22Rv1 (cell line): ENCODE data around the gene CAPN11.

Experiments used
- CTCF ChIP-seq: fragments of 450-650 bp; IDR thresholded peaks from 2 replicates; pipeline ENCODE4 v1.5.1; 2017; ENCODE audit warnings: mild to moderate bottlenecking
- ZFX ChIP-seq: fragments of 450-650 bp; IDR thresholded peaks from 2 replicates; pipeline ENCODE4 v1.6.1; 2017; ENCODE audit warnings: antibody characterized with exemption, borderline replicate concordance

GRCh38 chr6:44228836-44229235 lies 70.2 kb downstream of the CAPN11 start:
- TF ChIP-seq CTCF (no peak), ZFX (no peak)
